ENCODE results near the gene KRTAP10-10. TPM values are rescaled to one million over a fixed set of nuclear protein-coding genes. Genes with fewer than 3 reads are reported as not detected.

The KRTAP10-10 gene
- total and polyA plus RNA-seq, 9 of the 15 experiments (the other 6 are each of a cell fraction or from before 2014, with no cell fraction given): not detected

GRCh38 chr21:44657635-44658540 lies 20.7 kb downstream of the KRTAP10-10 start, which contains the start of gene KRTAP12-3 (continued):
- TF ChIP-seq ZNF583 (CRISPR knock-in tag; IDR thresholded peaks at IDR 0.05): no peak

- Histone ChIP-seq H2AFZ (ENCODE audit: low read depth, low read length) (no peak overlapping the region), H3K4me3 (no peak overlapping the region), H3K27ac (ENCODE audit: extremely low read depth, low read depth, low read length) (no peak overlapping the region), H3K9me1 (ENCODE audit: control insufficient read depth, insufficient read depth, low read length) (no peaks in the 10 kb centered on the region), H3K9ac (ENCODE audit: insufficient read depth in 1 of 2, low read depth in 2 of 2, low read length in 2 of 2) (no peak overlapping the region), H4K20me1 (replicated peaks; ENCODE audit: control insufficient read depth, insufficient read depth, low read length) (no peaks in the 10 kb centered on the region), H3K4me2 (ENCODE audit: insufficient read depth, low read length) (no peak overlapping the region), H3K9me3 (replicated peaks; ENCODE audit: control insufficient read depth, insufficient read depth, low read depth, low read length) (no peaks in the 10 kb centered on the region), H3K36me3 (ENCODE audit: control insufficient read depth, insufficient read depth, low read length) (no peaks in the 10 kb centered on the region), H3K4me1 (replicated peaks in 1 of 2; ENCODE audit: control insufficient read depth in 2 of 2, insufficient read depth in 2 of 2, low read length in 2 of 2) (peaks cover 0 to 8% of the 10 kb centered on the region in 2 experiments; a peak in 1 of 5 replicates), H3K27me3 (ENCODE audit: control insufficient read depth in 2 of 2, insufficient read depth in 2 of 2, low read length in 2 of 2) (peaks cover 0 to 19% of the 10 kb centered on the region in 2 experiments; a peak in 3 of 5 replicates), H3K79me2 (ENCODE audit: control insufficient read depth, insufficient read depth, low read length) (no peaks in the 10 kb centered on the region)
- DNase-seq (ENCODE audit: extremely low read depth in 1 of 4, low spot score in 3 of 4) (no peak), FAIRE-seq (no peak), ATAC-seq (no peak)
- TF ChIP-seq ZNF311 (CRISPR knock-in tag; IDR thresholded peaks at IDR 0.05): no peak
- TF ChIP-seq CREBBP (IDR thresholded peaks at IDR 0.05; ENCODE audit: low read depth, low read length): no peak
- no peak for TF ChIP-seq POLR3G (IDR thresholded peaks at IDR 0.05; ENCODE audit: extremely low read depth, insufficient read length, insufficient replicate concordance)
- TF ChIP-seq ZNF583 (CRISPR knock-in tag; IDR thresholded peaks at IDR 0.05): no peak
- no peak for TF ChIP-seq TCFL5 (CRISPR knock-in tag; conservative IDR thresholded peaks at IDR 0.05)
- no peak for TF ChIP-seq GABPB1 (CRISPR knock-in tag; IDR thresholded peaks at IDR 0.05)
- intact Hi-C loops (cut with micrococcal nuclease) (no loop called here), in situ Hi-C loops (cut with MboI) (no loop called here)
- 0% methylated on average over 5 of the region's 5 CpGs for WGBS (ENCODE audit: insufficient coverage, low coverage, missing lambda C conversion rate)
- POLR2A ChIA-PET: no interaction called here
- CTCF ChIA-PET (ENCODE audit: low intra/inter-chr PET ratio): no interaction called here
- BruUV-seq (replicated peaks): no TSS peak
Observed at GRCh38 chr21:44658541-44658910, 21.4 kb downstream of the KRTAP10-10 start.

Measured in K562 (cell line).